IMR-90 (cell line): Measurements from ENCODE around the gene WDR27.

Experiments used
- BHLHE40 ChIP-seq: fragments of 150-350 bp; IDR thresholded peaks from 2 replicates; pipeline ENCODE4 v1.6.1; 2016; ENCODE audit warnings: mild to moderate bottlenecking, low read depth, low read length
- CEBPB ChIP-seq: IDR thresholded peaks from 2 replicates; pipeline ENCODE4 v1.6.1; 2012; ENCODE audit warnings: low read depth, low read length, improper control_type of control experiment
- CHD1 ChIP-seq: IDR thresholded peaks from 2 replicates; pipeline ENCODE4 v1.6.1; 2012; ENCODE audit warnings: low read depth, low read length, improper control_type of control experiment
- ELK1 ChIP-seq: fragments of 150-350 bp; IDR thresholded peaks from 2 replicates; pipeline ENCODE4 v1.6.1; 2016; ENCODE audit warnings: low read depth, mild to moderate bottlenecking, low read length, moderate library complexity, borderline replicate concordance
- MAZ ChIP-seq: IDR thresholded peaks from 2 replicates; pipeline ENCODE4 v1.6.1; 2012; ENCODE audit warnings: low read depth, mild to moderate bottlenecking, low read length, improper control_type of control experiment, moderate library complexity, borderline replicate concordance
- MXI1 ChIP-seq: IDR thresholded peaks from 2 replicates; pipeline ENCODE4 v1.6.1; 2012; ENCODE audit warnings: low read depth, mild to moderate bottlenecking, low read length, moderate library complexity, borderline replicate concordance
- POLR2A ChIP-seq: IDR thresholded peaks from 2 replicates; pipeline ENCODE4 v1.6.1; 2012; ENCODE audit warnings: mild to moderate bottlenecking, low read depth, low read length
- RAD21 ChIP-seq: IDR thresholded peaks from 2 replicates; pipeline ENCODE4 v1.6.1; 2012; ENCODE audit warnings: low read length, improper control_type of control experiment
- RCOR1 ChIP-seq: IDR thresholded peaks from 2 replicates; pipeline ENCODE4 v1.6.1; 2012; ENCODE audit warnings: mild to moderate bottlenecking, low read length, improper control_type of control experiment; ENCODE audit not compliant: insufficient replicate concordance
- RFX5 ChIP-seq: IDR thresholded peaks from 2 replicates; pipeline ENCODE4 v1.8.0; 2012; ENCODE audit warnings: low read depth, mild to moderate bottlenecking, low read length, moderate library complexity
- TF ChIP-seq, protein P1 (sequence below): conservative IDR thresholded peaks from 2 replicates; pipeline ENCODE4 v1.5.1; 2012; ENCODE audit warnings: mild to moderate bottlenecking, low read depth, low read length, improper control_type of control experiment
- TF ChIP-seq, protein P2 (sequence below): fragments of 150-350 bp; IDR thresholded peaks from 2 replicates; pipeline ENCODE4 v1.6.1; 2017; ENCODE audit warnings: mild to moderate bottlenecking, antibody characterized with exemption, low read length, low read depth

DNA sequence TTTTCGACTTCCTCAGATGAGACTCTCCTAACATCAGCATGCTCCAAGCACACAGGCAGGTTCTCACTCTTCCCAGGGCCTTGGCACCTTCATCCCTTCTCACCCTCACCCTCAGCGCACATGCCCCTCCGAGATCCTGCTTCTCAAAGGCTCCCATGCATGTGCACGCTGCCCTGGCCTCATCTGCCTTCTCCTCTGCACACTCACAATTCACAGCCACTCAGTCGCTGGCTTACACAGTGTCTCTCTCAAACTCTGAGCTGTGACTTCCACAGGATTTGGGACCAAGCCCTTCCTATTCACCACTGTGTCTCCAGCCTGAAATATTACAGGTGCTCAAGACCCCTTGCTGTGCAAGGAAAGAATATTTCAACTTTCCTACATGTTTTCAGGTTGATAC is 30.3 kb downstream of the WDR27 start:
- TF ChIP-seq, protein P1, sequence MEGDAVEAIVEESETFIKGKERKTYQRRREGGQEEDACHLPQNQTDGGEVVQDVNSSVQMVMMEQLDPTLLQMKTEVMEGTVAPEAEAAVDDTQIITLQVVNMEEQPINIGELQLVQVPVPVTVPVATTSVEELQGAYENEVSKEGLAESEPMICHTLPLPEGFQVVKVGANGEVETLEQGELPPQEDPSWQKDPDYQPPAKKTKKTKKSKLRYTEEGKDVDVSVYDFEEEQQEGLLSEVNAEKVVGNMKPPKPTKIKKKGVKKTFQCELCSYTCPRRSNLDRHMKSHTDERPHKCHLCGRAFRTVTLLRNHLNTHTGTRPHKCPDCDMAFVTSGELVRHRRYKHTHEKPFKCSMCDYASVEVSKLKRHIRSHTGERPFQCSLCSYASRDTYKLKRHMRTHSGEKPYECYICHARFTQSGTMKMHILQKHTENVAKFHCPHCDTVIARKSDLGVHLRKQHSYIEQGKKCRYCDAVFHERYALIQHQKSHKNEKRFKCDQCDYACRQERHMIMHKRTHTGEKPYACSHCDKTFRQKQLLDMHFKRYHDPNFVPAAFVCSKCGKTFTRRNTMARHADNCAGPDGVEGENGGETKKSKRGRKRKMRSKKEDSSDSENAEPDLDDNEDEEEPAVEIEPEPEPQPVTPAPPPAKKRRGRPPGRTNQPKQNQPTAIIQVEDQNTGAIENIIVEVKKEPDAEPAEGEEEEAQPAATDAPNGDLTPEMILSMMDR: no peak
- TF ChIP-seq MAZ: no peak
- no peak for TF ChIP-seq RFX5
- no peak for TF ChIP-seq CHD1
- no peak for TF ChIP-seq RAD21
- TF ChIP-seq RCOR1: no peak
- TF ChIP-seq CEBPB: no peak
- TF ChIP-seq MXI1: no peak
- no peak for TF ChIP-seq POLR2A
- TF ChIP-seq, protein P2, sequence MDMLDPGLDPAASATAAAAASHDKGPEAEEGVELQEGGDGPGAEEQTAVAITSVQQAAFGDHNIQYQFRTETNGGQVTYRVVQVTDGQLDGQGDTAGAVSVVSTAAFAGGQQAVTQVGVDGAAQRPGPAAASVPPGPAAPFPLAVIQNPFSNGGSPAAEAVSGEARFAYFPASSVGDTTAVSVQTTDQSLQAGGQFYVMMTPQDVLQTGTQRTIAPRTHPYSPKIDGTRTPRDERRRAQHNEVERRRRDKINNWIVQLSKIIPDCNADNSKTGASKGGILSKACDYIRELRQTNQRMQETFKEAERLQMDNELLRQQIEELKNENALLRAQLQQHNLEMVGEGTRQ: no peak
- no peak for TF ChIP-seq BHLHE40
- no peak for TF ChIP-seq ELK1
